Measurements from ENCODE around the gene USP17L30.
"Not testable (repeated sequence)": the region's sequence is repeated elsewhere in the genome, so short reads cannot be mapped to it uniquely, and the experiment has no call there.

USP17L30 gene

DNA sequence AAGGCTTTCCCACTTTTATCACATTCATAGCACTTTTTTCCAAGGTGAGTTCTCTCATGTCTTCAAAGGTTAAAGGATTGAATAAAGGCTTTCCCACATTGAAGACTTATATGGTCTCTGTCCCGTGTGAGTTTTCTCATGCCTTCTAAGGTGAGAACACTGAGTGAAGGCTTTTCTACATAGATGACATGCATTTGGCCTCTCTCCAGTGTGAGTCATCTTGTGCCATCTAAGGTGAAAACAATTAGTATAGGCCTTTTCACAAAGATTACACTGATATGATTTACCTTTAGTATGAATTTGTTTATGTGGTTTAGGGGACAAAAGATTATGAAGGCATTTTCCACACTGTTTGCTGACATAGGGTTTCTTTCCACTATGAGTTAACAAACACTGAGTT lies 21.2 kb downstream of the USP17L30 start:
- H3K27ac ChIP-seq = no peak overlapping the region
- TF ChIP-seq FOXP2 (optimal IDR thresholded peaks at IDR 0.05; ENCODE audit: control extremely low read depth, extremely low read length, insufficient read depth) (no peak), POLR2AphosphoS5 (IDR thresholded peaks at IDR 0.05; ENCODE audit: borderline replicate concordance, low read depth, low read length) (no peak), EZH2 (IDR thresholded peaks at IDR 0.05) (no peak)
- no peak overlapping the region for H3K4me3 ChIP-seq
- no peak overlapping the region for H3K9ac ChIP-seq (ENCODE audit: insufficient read length)
- no peak for DNase-seq (ENCODE audit: low read depth, low spot score)
- H3K9me3 ChIP-seq (ENCODE audit: low read depth, low read length) = no peaks in the 10 kb centered on the region
- no peaks in the 10 kb centered on the region for H3K36me3 ChIP-seq (ENCODE audit: insufficient read depth, low read length)

DNA sequence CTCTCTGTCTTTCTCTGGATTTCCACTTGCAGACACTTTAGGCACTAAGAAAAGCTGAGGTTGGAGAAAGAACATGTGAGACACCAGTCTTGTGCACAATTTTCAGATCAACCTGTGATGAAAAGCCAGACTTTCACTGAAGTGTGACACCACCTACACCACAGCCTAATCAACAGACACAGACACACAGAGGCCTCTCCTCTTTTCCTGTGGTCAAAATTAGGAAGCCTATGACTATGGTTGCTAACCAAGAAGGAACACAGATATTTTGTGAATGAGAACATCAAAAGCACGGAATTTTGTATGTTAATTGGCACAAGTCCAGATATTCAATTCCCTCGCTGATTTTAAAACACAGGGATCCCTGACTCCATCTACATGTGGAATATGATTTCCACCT lies 26.1 kb downstream of the USP17L30 start:
- not testable (repeated sequence) for H3K27ac ChIP-seq; H3K4me3 ChIP-seq; DNase-seq (ENCODE audit: low read depth, low spot score); H3K9me3 ChIP-seq (ENCODE audit: low read depth, low read length); H3K9ac ChIP-seq (ENCODE audit: insufficient read length); H3K36me3 ChIP-seq (ENCODE audit: insufficient read depth, low read length)

GRCh38 chr4:9405774-9406173 lies 42.8 kb downstream of the USP17L30 start:
- H3K9me3 ChIP-seq (ENCODE audit: low read depth, low read length); H3K9ac ChIP-seq (ENCODE audit: insufficient read length); H3K36me3 ChIP-seq (ENCODE audit: insufficient read depth, low read length); H3K27ac ChIP-seq; DNase-seq (ENCODE audit: low read depth, low spot score); H3K4me3 ChIP-seq: not testable (repeated sequence)

- not testable (repeated sequence) for H3K4me3 ChIP-seq; H3K36me3 ChIP-seq (ENCODE audit: insufficient read depth, low read length); H3K9ac ChIP-seq (ENCODE audit: insufficient read length); H3K27ac ChIP-seq; DNase-seq (ENCODE audit: low read depth, low spot score); H3K9me3 ChIP-seq (ENCODE audit: low read depth, low read length)
These were observed 43.6 kb downstream of the USP17L30 start for GRCh38 chr4:9406491-9406890.

DNA sequence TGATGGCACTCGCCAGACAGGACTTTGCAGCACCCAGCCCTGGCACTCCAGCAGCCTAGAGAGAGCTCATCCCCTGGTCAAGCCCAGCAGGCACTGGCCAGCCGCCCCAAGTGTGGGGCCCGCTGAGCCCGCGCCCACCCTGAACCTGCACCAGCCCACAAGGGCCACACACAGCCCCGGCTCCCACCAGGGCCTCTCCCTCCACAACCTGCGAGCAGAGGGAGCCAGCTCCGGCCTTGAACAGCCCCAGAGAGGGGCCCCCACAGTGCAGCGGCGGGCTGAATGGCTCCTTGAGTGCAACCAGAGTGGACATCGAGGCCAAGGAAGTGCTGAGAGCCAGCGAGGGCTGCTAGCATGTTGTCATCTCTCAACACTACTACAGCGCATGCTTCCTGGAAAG lies 46.9 kb downstream of the USP17L30 start:
- Histone ChIP-seq H3K27ac (no peak overlapping the region), H3K9ac (ENCODE audit: insufficient read length) (no peak overlapping the region), H3K36me3 (ENCODE audit: insufficient read depth, low read length) (no peaks in the 10 kb centered on the region), H3K4me3 (no peak overlapping the region), H3K9me3 (ENCODE audit: low read depth, low read length) (no peaks in the 10 kb centered on the region)
- no peak for DNase-seq (ENCODE audit: low read depth, low spot score)
- TF ChIP-seq FOXP2 (optimal IDR thresholded peaks at IDR 0.05; ENCODE audit: control extremely low read depth, extremely low read length, insufficient read depth) (no peak), POLR2AphosphoS5 (IDR thresholded peaks at IDR 0.05; ENCODE audit: borderline replicate concordance, low read depth, low read length) (no peak), EZH2 (IDR thresholded peaks at IDR 0.05) (no peak)
